PFSK-1 (cell line): Measurements from ENCODE around the gene MZB1.

ENCODE experiments used
- FOXP2 ChIP-seq: optimal IDR thresholded peaks from 2 replicates; pipeline ENCODE3; 2011; ENCODE audit warnings: borderline replicate concordance, control low read depth, inconsistent platforms; ENCODE audit not compliant: insufficient read depth; ENCODE audit errors: extremely low read length, extremely low read depth
- POLR2AphosphoS5 ChIP-seq: IDR thresholded peaks from 2 replicates; pipeline ENCODE4 v1.6.1; 2012; ENCODE audit warnings: low read depth, mild to moderate bottlenecking, control low read depth, low read length, moderate library complexity
- REST ChIP-seq, 2 experiments: IDR thresholded peaks; 2 replicates each; pipeline versions ENCODE4 v1.6.1 to v1.8.0; 2011 to 2012; ENCODE audit warnings: low read depth in 2 of 2, low read length in 2 of 2, control low read depth in 1 of 2, inconsistent platforms in 1 of 2, mild to moderate bottlenecking in 1 of 2, moderate library complexity in 1 of 2; ENCODE audit not compliant: insufficient read depth in 1 of 2
- SIN3A ChIP-seq: IDR thresholded peaks from 2 replicates; pipeline ENCODE4 v1.6.1; 2012; ENCODE audit warnings: mild to moderate bottlenecking, low read length, moderate library complexity, borderline replicate concordance; ENCODE audit not compliant: insufficient read depth
- TAF1 ChIP-seq: IDR thresholded peaks from 2 replicates; pipeline ENCODE4 v1.6.1; 2012; ENCODE audit warnings: low read length, control low read depth, borderline replicate concordance; ENCODE audit not compliant: insufficient read depth

MZB1 gene

GRCh38 chr5:139391570-139392323, 2.0 kb upstream of the MZB1 start:
- no peak for TF ChIP-seq REST (IDR thresholded peaks at IDR 0.05; ENCODE audit: insufficient read depth in 1 of 2, low read depth in 2 of 2, low read length in 2 of 2)
- no peak for TF ChIP-seq TAF1
- no peak for TF ChIP-seq FOXP2
- no peak for TF ChIP-seq POLR2AphosphoS5
- TF ChIP-seq SIN3A: no peak

- TF ChIP-seq SIN3A (no peak), POLR2AphosphoS5 (no peak), TAF1 (no peak)
These were observed 1.2 kb upstream of the MZB1 start for GRCh38 chr5:139390639-139391569.

- no peak for TF ChIP-seq FOXP2
- TF ChIP-seq SIN3A: no peak
- TF ChIP-seq TAF1: no peak
- no peak for TF ChIP-seq POLR2AphosphoS5
- TF ChIP-seq REST (IDR thresholded peaks at IDR 0.05; ENCODE audit: insufficient read depth in 1 of 2, low read depth in 2 of 2, low read length in 2 of 2): no peak
These were observed 1.4 kb downstream of the MZB1 start for GRCh38 chr5:139388198-139388821.

- TF ChIP-seq FOXP2 (no peak), TAF1 (no peak), POLR2AphosphoS5 (no peak), SIN3A (no peak), REST (IDR thresholded peaks at IDR 0.05; ENCODE audit: insufficient read depth in 1 of 2, low read depth in 2 of 2, low read length in 2 of 2) (no peak)
These were observed 2.0 kb downstream of the MZB1 start for GRCh38 chr5:139387611-139388197.

- TF ChIP-seq SIN3A: no peak
- TF ChIP-seq REST (IDR thresholded peaks at IDR 0.05; ENCODE audit: insufficient read depth in 1 of 2, low read depth in 2 of 2, low read length in 2 of 2): no peak
- no peak for TF ChIP-seq TAF1
- TF ChIP-seq FOXP2: no peak
- TF ChIP-seq POLR2AphosphoS5: no peak
These were observed 3.7 kb downstream of the MZB1 start for GRCh38 chr5:139386050-139386438.
